GM13976 (cell line): Measurements from ENCODE around the gene MTUS2.

Experiments
- DNase-seq: peaks from one replicate; pipeline ENCODE4 v3.0.0; 2012; ENCODE audit warnings: low spot score
- in situ Hi-C: fragments of 300-500 bp; cut with MboI; formaldehyde crosslinking; loops from one replicate; pipeline ENCODE4 v1.12.0; 2022; ENCODE audit warnings: low sequenced_read_pairs, mixed read lengths, inconsistent platforms; ENCODE audit not compliant: unreplicated experiment
- TF ChIP-seq, protein P1 (sequence below): IDR thresholded peaks from 2 replicates; pipeline ENCODE4 v1.5.1; 2012; ENCODE audit warnings: borderline replicate concordance, mild to moderate bottlenecking; ENCODE audit not compliant: insufficient read depth; ENCODE audit errors: extremely low read depth, missing control alignments, control extremely low read depth

Gene MTUS2

GRCh38 chr13:29497137-29497654 is 677.1 kb downstream of the MTUS2 start:
- in situ Hi-C loops = no loop called here
- no peak for DNase-seq
- TF ChIP-seq, protein P1, sequence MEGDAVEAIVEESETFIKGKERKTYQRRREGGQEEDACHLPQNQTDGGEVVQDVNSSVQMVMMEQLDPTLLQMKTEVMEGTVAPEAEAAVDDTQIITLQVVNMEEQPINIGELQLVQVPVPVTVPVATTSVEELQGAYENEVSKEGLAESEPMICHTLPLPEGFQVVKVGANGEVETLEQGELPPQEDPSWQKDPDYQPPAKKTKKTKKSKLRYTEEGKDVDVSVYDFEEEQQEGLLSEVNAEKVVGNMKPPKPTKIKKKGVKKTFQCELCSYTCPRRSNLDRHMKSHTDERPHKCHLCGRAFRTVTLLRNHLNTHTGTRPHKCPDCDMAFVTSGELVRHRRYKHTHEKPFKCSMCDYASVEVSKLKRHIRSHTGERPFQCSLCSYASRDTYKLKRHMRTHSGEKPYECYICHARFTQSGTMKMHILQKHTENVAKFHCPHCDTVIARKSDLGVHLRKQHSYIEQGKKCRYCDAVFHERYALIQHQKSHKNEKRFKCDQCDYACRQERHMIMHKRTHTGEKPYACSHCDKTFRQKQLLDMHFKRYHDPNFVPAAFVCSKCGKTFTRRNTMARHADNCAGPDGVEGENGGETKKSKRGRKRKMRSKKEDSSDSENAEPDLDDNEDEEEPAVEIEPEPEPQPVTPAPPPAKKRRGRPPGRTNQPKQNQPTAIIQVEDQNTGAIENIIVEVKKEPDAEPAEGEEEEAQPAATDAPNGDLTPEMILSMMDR = no peak

- DNase-seq = no peak
- in situ Hi-C loops = no loop called here
- TF ChIP-seq, protein P1 = no peak
Observed at GRCh38 chr13:29498426-29499040, 678.4 kb downstream of the MTUS2 start.

GRCh38 chr13:29499506-29500165 is 679.5 kb downstream of the MTUS2 start:
- TF ChIP-seq, protein P1 = no peak
- in situ Hi-C loops = loop anchor here (10.0 kb wide), 2 partner anchors 205 to 615 kb away; no protein-coding TSS in a partner anchor
- DNase-seq = no peak

DNA sequence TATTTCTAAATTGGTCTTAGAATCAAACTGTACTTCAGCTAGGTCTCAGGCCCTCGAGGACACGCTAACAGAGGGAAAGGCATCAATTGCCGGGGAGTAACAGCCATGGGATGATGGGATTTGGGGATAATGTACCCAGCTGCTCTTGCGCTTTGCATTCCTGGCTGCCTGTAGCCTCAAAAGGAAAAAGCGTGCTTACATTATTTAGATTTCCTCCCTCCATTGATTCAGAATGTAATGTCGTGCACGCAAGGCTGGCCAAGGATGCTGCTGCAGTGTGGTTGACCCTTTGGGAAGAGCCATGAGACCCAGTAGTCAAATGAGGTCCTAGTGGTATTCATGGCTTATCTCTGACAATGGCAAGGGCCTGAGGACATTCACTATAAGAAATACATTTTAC is 680.2 kb downstream of the MTUS2 start:
- TF ChIP-seq, protein P1 = no peak
- in situ Hi-C loops = loop anchor here (10.0 kb wide), 2 partner anchors 204 to 614 kb away; no protein-coding TSS in a partner anchor
- no peak for DNase-seq

GRCh38 chr13:29501674-29502073 is 681.5 kb downstream of the MTUS2 start:
- in situ Hi-C loops = loop anchor here (10.0 kb wide), 2 partner anchors 203 to 613 kb away; no protein-coding TSS in a partner anchor
- no peak for DNase-seq

GRCh38 chr13:29502391-29503008 is 682.4 kb downstream of the MTUS2 start:
- DNase-seq = no peak
- TF ChIP-seq, protein P1 = no peak
- in situ Hi-C loops = loop anchor here (10.0 kb wide), 2 partner anchors 202 to 612 kb away; no protein-coding TSS in a partner anchor

More at GRCh38 chr13:29501674-29502073, 681.5 kb downstream of the MTUS2 start:
- TF ChIP-seq, protein P1 = no peak
